Bronchial epithelial cell (primary cell): ENCODE data around the gene GJA3. TPM values are rescaled to one million over a fixed set of nuclear protein-coding genes. Genes with fewer than 3 reads are reported as not detected.

Source experiments
- DNase-seq: peaks from one replicate; pipeline ENCODE4 v3.0.0-alpha.2; 2010; ENCODE audit warnings: low read depth
- FAIRE-seq: peaks from 2 replicates; lab custom pipeline; 2011; peaks lifted over from hg19 to GRCh38; lab: Jason Lieb, UNC
- H3K27me3 ChIP-seq: 2 replicates; pipeline ENCODE4 v1.5.1; 2011; ENCODE audit warnings: low read length; ENCODE audit not compliant: control insufficient read depth, insufficient read depth
- H3K36me3 ChIP-seq: 2 replicates; pipeline ENCODE4 v1.5.1; 2011; ENCODE audit warnings: low read length; ENCODE audit not compliant: control insufficient read depth, insufficient read depth
- H3K4me3 ChIP-seq: 2 replicates; pipeline ENCODE4 v1.5.1; 2011; ENCODE audit warnings: mild to moderate bottlenecking, low read depth, low read length, control low read depth
- total RNA-seq: library from RNA; depleted of rRNA; stranded (reverse); fragments of >200 nt; gene quantifications from 2 replicates; pipeline ENCODE4 v1.2.1, GENCODE V29; 2014
- TF ChIP-seq, protein P1 (sequence below): IDR thresholded peaks from 2 replicates; pipeline ENCODE4 v1.5.1; 2011; ENCODE audit warnings: mild to moderate bottlenecking, moderate library complexity, low read length, control low read depth, inconsistent platforms; ENCODE audit not compliant: insufficient read depth, severe bottlenecking

Gene GJA3
- total RNA-seq, 1 donor from 2014 or later = 0.26 TPM

DNA sequence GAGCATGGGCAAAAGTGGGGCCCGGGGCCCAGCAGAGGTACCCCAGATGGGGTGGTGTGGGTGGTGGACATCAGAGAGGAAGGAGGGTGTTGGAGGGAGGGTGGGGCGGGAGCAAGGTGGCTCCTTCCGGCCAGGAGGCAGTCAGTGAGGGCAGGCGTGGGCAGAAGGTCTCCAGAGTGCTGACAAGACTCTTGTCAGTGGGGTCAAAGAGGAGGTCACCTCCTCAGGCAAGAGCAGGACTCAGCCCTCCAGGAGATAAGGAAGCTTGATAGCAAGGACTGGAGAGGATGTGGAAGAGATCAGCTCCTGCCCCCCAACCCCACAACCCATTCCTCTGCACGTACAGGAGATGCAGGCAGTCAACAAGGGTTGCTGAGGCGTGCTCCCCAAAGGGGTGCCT, 9.8 kb downstream of the GJA3 start:
- H3K27me3 ChIP-seq = no peaks in the 10 kb centered on the region

DNA sequence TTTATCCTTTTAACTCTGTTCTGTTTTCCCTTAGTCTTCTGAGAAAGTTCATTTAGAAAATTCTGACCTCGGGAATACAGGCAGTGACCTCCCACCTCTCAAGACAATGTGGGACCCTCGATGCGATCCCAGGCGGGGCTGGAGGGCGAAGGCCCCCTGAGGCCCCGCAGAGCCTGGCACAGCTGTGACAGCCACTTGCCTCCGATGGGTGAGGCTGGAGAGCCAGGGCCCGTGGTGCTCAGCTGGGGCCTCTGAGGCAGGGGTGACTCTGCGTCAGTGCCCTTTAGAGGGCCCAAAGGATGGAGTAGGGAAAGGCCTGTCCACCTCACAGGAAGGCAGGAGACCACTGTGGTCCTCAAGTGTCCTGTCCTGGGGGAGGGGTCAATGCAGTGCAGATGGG, 10.3 kb downstream of the GJA3 start:
- FAIRE-seq (no peak), DNase-seq (no peak)
- Histone ChIP-seq H3K36me3 (no peaks in the 10 kb centered on the region), H3K27me3 (no peaks in the 10 kb centered on the region), H3K4me3 (no peak overlapping the region)
- TF ChIP-seq, protein P1, sequence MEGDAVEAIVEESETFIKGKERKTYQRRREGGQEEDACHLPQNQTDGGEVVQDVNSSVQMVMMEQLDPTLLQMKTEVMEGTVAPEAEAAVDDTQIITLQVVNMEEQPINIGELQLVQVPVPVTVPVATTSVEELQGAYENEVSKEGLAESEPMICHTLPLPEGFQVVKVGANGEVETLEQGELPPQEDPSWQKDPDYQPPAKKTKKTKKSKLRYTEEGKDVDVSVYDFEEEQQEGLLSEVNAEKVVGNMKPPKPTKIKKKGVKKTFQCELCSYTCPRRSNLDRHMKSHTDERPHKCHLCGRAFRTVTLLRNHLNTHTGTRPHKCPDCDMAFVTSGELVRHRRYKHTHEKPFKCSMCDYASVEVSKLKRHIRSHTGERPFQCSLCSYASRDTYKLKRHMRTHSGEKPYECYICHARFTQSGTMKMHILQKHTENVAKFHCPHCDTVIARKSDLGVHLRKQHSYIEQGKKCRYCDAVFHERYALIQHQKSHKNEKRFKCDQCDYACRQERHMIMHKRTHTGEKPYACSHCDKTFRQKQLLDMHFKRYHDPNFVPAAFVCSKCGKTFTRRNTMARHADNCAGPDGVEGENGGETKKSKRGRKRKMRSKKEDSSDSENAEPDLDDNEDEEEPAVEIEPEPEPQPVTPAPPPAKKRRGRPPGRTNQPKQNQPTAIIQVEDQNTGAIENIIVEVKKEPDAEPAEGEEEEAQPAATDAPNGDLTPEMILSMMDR = no peak

More for the DNA sequence above, 9.8 kb downstream of the GJA3 start:
- no peak for FAIRE-seq
- Histone ChIP-seq H3K36me3 (no peaks in the 10 kb centered on the region), H3K4me3 (no peak overlapping the region)
- TF ChIP-seq, protein P1 = no peak
- DNase-seq = no peak

DNA sequence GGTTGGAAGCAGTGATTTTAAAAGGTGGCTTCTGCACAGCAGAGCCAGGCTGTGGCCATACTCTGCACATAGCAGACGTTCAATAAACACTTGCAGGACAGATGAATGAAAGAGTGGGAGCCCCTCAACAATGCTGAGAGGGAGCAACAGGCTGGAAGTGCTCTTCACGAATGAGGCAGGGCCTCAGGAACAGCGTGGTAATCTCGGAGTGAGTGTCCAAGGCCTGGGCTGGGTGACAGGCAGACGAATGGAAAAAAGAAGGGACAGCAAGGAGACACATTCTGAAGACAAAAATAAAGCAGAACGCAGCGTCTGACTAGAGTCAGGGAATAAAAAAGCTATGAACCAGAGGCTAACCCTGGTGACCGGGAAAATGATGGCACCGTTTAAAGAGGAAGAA, 11.1 kb downstream of the GJA3 start:
- TF ChIP-seq, protein P1 = no peak
- no peaks in the 10 kb centered on the region for H3K36me3 ChIP-seq
- DNase-seq (no peak), FAIRE-seq (no peak)
- no peaks in the 10 kb centered on the region for H3K27me3 ChIP-seq
- no peak overlapping the region for H3K4me3 ChIP-seq

DNA sequence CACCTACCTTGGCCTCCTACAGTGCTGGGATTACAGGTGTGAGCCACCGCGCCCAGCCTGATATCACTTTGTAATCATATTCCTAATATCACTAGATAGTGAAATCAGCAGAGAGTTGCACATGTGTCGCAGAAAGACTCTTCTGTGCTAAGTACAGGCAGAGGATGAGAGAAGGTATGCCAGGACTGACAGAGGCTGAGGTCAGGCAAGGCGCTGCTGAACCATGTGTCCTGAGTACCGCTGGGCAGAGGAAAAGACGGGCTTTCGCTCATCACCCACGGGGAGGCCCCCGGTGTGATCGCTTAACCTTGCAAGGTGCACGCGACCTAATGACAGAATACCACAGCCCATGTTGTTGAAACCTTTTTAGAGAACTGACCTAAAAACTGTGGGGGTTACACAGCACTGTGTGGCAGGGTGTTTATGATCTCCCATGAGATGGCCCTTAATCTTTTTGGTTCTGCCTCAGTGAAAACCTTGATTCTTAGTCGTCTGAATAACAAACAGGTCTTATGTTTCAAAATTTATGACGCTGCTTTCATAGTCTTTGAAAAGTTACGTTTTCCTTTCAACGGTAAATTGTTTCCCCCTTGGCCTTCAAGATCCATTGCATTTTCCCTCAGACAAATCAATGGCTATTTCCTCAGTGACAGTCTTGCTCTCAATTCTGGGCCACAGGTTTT, 12.2 kb downstream of the GJA3 start:
- H3K36me3 ChIP-seq = no peaks in the 10 kb centered on the region
- FAIRE-seq (no peak), DNase-seq (no peak)
- TF ChIP-seq, protein P1 = no peak
- H3K4me3 ChIP-seq = no peak overlapping the region
- H3K27me3 ChIP-seq = no peaks in the 10 kb centered on the region

DNA sequence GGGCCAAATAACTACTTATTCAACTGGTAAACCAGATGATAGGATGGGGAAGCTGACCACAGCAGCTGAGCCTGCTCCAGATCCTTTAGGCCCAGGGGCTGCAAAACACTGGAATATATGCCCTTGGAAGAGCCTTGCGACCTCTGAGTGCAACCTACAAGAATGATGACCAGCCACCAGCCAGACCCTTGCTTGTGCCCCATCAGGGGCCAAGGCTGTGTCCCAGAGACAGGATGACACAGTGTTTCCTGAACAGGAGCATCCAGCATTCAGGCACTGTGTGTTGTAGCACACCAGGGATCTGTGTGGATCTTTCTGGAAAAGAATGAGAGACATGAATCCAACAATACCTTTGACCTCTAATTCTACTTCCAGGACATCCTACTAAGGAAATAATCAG, 14.5 kb downstream of the GJA3 start:
- peaks cover 7% of the 10 kb centered on the region for H3K27me3 ChIP-seq
- H3K4me3 ChIP-seq = no peak overlapping the region
- FAIRE-seq (no peak), DNase-seq (no peak)
- TF ChIP-seq, protein P1 = no peak
- no peaks in the 10 kb centered on the region for H3K36me3 ChIP-seq

DNA sequence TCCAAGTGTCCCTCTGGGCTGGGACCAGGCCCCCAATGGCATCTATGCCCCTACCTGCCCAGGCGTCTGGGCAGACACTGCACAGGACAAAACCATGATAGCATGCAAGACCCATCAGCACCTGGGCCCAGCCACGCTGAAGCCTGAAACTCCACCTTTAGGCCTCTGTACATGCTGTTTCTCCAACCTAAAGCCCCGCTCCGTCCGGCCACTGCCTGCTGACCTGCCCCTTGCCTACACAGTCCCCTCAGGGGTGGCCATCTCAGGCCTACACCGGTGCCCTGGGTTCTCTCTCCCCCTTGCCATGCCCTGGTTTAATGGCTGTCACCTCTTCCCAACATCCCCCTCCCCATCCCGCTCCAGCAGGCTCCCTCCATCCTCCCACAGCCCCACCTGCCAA, 15.3 kb downstream of the GJA3 start:
- FAIRE-seq (no peak), DNase-seq (no peak)
- H3K4me3 ChIP-seq = no peak overlapping the region
- H3K27me3 ChIP-seq = peaks cover 7% of the 10 kb centered on the region
- TF ChIP-seq, protein P1 = no peak
- H3K36me3 ChIP-seq = no peaks in the 10 kb centered on the region
